GM23338 (cell line): ENCODE results near the gene RAB3GAP1. TPM values are rescaled to one million over a fixed set of nuclear protein-coding genes. Genes with fewer than 3 reads are reported as not detected.

Experiments used
- ATAC-seq: fragments of 200-7000 bp; cut with Tn5 transposase; 3 replicates; pipeline ENCODE4 v1.9.1; 2020
- DNase-seq: peaks from one replicate; pipeline ENCODE4 v3.0.0-alpha.2; 2015; ENCODE audit warnings: low spot score
- H2AFZ ChIP-seq: fragments of 200-600 bp; sonication (generic); 2 replicates; pipeline ENCODE4 v1.8.0; 2016; ENCODE audit warnings: antibody characterized with exemption, mild to moderate bottlenecking, moderate library complexity
- H3F3A ChIP-seq: fragments of 200-600 bp; sonication (generic); replicated peaks from 2 replicates; pipeline ENCODE4 v1.8.0; 2017; ENCODE audit warnings: antibody characterized with exemption, mixed run types, low read depth
- H3K27ac ChIP-seq: fragments of 200-600 bp; sonication (generic); 2 replicates; pipeline ENCODE4 v1.6.1; 2016; ENCODE audit warnings: low read depth
- H3K27me3 ChIP-seq: fragments of 200-600 bp; sonication (generic); 2 replicates; pipeline ENCODE4 v1.8.0; 2016; ENCODE audit warnings: mild to moderate bottlenecking, mixed run types, moderate library complexity; ENCODE audit not compliant: insufficient read depth
- H3K36me3 ChIP-seq: fragments of 200-600 bp; sonication (generic); 2 replicates; pipeline ENCODE4 v1.8.0; 2016; ENCODE audit warnings: mild to moderate bottlenecking; ENCODE audit not compliant: insufficient read depth
- H3K4me1 ChIP-seq: fragments of 200-600 bp; sonication (generic); 2 replicates; pipeline ENCODE4 v1.8.0; 2016; ENCODE audit warnings: mild to moderate bottlenecking, moderate library complexity; ENCODE audit not compliant: insufficient read depth
- H3K4me2 ChIP-seq: fragments of 200-600 bp; sonication (generic); 2 replicates; pipeline ENCODE4 v1.7.1; 2017; ENCODE audit warnings: mixed run types
- H3K4me3 ChIP-seq: fragments of 200-600 bp; sonication (generic); 2 replicates; pipeline ENCODE4 v1.6.1; 2016; ENCODE audit warnings: mixed run types
- H3K79me2 ChIP-seq: fragments of 200-600 bp; sonication (generic); replicated peaks from 2 replicates; pipeline ENCODE4 v1.8.0; 2017; ENCODE audit warnings: mild to moderate bottlenecking; ENCODE audit not compliant: insufficient read depth
- H3K9me2 ChIP-seq: fragments of 200-600 bp; sonication (generic); 2 replicates; pipeline ENCODE4 v1.8.0; 2017; ENCODE audit not compliant: insufficient read depth
- H4K20me1 ChIP-seq: fragments of 200-600 bp; sonication (generic); replicated peaks from 2 replicates; pipeline ENCODE4 v1.8.0; 2017; ENCODE audit warnings: mild to moderate bottlenecking; ENCODE audit not compliant: insufficient read depth
- H3K27ac Mint-ChIP-seq: 2 replicates; pipeline ENCODE4 v1.8.0; 2020; ENCODE audit warnings: inconsistent platforms, mild to moderate bottlenecking, moderate library complexity, mixed read lengths
- H3K27me3 Mint-ChIP-seq: 3 replicates; pipeline ENCODE4 v1.8.0; 2022; ENCODE audit warnings: low read depth, mild to moderate bottlenecking, moderate library complexity, mixed read lengths, inconsistent platforms; ENCODE audit not compliant: insufficient read depth, poor library complexity
- H3K36me3 Mint-ChIP-seq: 3 replicates; pipeline ENCODE4 v1.8.0; 2021; ENCODE audit warnings: low read depth, mild to moderate bottlenecking, inconsistent platforms, moderate library complexity, mixed read lengths
- H3K4me1 Mint-ChIP-seq: 3 replicates; pipeline ENCODE4 v1.8.0; 2020; ENCODE audit warnings: mild to moderate bottlenecking, inconsistent platforms, mixed read lengths
- H3K4me3 Mint-ChIP-seq: 3 replicates; pipeline ENCODE4 v1.8.0; 2021; ENCODE audit warnings: moderate library complexity, mild to moderate bottlenecking, inconsistent platforms, mixed read lengths
- H3K9me3 Mint-ChIP-seq: 3 replicates; pipeline ENCODE4 v1.8.0; 2020; ENCODE audit warnings: moderate library complexity, mild to moderate bottlenecking, inconsistent platforms, mixed read lengths
- CREB1 ChIP-seq: fragments of 250-450 bp; sonication (Bioruptor Pico); IDR thresholded peaks from 2 replicates; pipeline ENCODE4 v1.5.0; 2020; ENCODE audit warnings: low read depth, mild to moderate bottlenecking, moderate library complexity
- EZH2 ChIP-seq: fragments of 200-600 bp; sonication (generic); IDR thresholded peaks from one replicate; pipeline ENCODE4 v1.8.0; 2017; ENCODE audit warnings: antibody characterized with exemption, mild to moderate bottlenecking, low read depth; ENCODE audit not compliant: unreplicated experiment
- EZH2phosphoT487 ChIP-seq: fragments of 200-600 bp; sonication (generic); IDR thresholded peaks from one replicate; pipeline ENCODE4 v1.8.1; 2018; ENCODE audit warnings: antibody characterized with exemption; ENCODE audit not compliant: unreplicated experiment
- JUNB ChIP-seq: IDR thresholded peaks from one replicate; pipeline ENCODE4 v1.6.1; 2016; ENCODE audit warnings: antibody characterized with exemption; ENCODE audit not compliant: unreplicated experiment
- NANOG ChIP-seq: IDR thresholded peaks from 2 replicates; pipeline ENCODE4 v1.6.1; 2016; ENCODE audit warnings: antibody characterized with exemption, borderline replicate concordance
- POLR2AphosphoS5 ChIP-seq: IDR thresholded peaks from 2 replicates; pipeline ENCODE4 v1.6.1; 2016; ENCODE audit warnings: antibody characterized with exemption, low read depth
- STAT1 ChIP-seq: IDR thresholded peaks from one replicate; pipeline ENCODE4 v1.6.1; 2016; ENCODE audit warnings: antibody characterized with exemption; ENCODE audit not compliant: unreplicated experiment
- ZNF114 ChIP-seq: fragments of 250-450 bp; sonication (Bioruptor Pico); IDR thresholded peaks from 2 replicates; pipeline ENCODE4 v1.5.0; 2020; ENCODE audit warnings: mild to moderate bottlenecking, moderate library complexity
- ZNF331 ChIP-seq: fragments of 250-450 bp; sonication (Bioruptor Pico); IDR thresholded peaks from 2 replicates; pipeline ENCODE4 v1.5.0; 2020; ENCODE audit warnings: low read depth, mild to moderate bottlenecking, moderate library complexity
- polyA plus RNA-seq: library from polyadenylated mRNA; unstranded; fragments of >200 nt; fragmentation: Nextera tagmentation; extraction: Ambion mirVana; gene quantifications from 2 replicates; pipeline ENCODE4 v1.2.1, GENCODE V29; 2016
- total RNA-seq: library from RNA; depleted of rRNA; stranded (reverse); fragments of >200 nt; shearing (Covaris generic); gene quantifications from 2 replicates; pipeline ENCODE4 v1.2.3, GENCODE V29; 2014
- TF ChIP-seq, protein P1 (sequence below): fragments of 250-450 bp; sonication (Bioruptor Pico); IDR thresholded peaks from 2 replicates; pipeline ENCODE4 v1.5.0; 2020; ENCODE audit warnings: mild to moderate bottlenecking, moderate library complexity
- TF ChIP-seq, protein P2 (sequence below): IDR thresholded peaks from 2 replicates; pipeline ENCODE4 v1.6.1; 2016; ENCODE audit warnings: antibody characterized with exemption
- TF ChIP-seq, protein P3 (sequence below), 2 experiments: fragments of 200-600 bp in 1 of 2; sonication (generic) in 1 of 2; conservative IDR thresholded peaks; 2 replicates each; pipeline versions ENCODE4 v1.5.1 to v1.6.1; 2016 to 2017; ENCODE audit warnings: antibody characterized with exemption in 2 of 2, low read depth in 2 of 2, mild to moderate bottlenecking in 2 of 2, moderate library complexity in 1 of 2
- TF ChIP-seq, protein P4 (sequence below): IDR thresholded peaks from one replicate; pipeline ENCODE4 v1.6.1; 2018; ENCODE audit warnings: antibody characterized with exemption; ENCODE audit not compliant: unreplicated experiment

RAB3GAP1 gene
- total and polyA plus RNA-seq, 2 experiments from 2014 or later = 22.5 to 40.4 TPM

DNA sequence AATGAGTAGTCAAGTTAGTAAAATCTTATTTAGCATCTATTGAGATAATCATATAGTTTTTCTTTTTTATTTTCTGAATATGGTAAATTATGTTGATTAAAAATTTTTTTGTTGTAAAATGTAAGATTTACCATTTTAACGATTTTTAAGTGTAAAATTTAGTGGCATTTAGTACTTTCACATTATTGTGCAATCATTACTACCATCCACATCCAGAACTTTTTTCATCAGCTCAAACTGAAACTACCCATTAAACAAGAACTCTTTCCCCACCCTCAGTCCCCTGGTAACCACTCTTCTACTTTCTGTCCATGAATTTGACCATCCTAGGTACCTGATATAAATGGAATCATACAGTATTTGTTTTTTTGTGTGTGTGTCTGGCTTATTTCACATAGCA is 11.1 kb downstream of the RAB3GAP1 start:
- H3K27me3 ChIP-seq = no peaks in the 10 kb centered on the region
- no peaks in the 10 kb centered on the region; the same call in 1 of the 2 replicates for H3K36me3 ChIP-seq
- DNase-seq = no peak
- peaks cover 2% of the 10 kb centered on the region; the same call in 1 of the 3 replicates for H3K9me3 Mint-ChIP-seq
- peaks cover 88% of the 10 kb centered on the region for H3K79me2 ChIP-seq
- no peak overlapping the region for H3K4me3 Mint-ChIP-seq
- no peaks in the 10 kb centered on the region for H3K4me1 Mint-ChIP-seq
- TF ChIP-seq, protein P1, sequence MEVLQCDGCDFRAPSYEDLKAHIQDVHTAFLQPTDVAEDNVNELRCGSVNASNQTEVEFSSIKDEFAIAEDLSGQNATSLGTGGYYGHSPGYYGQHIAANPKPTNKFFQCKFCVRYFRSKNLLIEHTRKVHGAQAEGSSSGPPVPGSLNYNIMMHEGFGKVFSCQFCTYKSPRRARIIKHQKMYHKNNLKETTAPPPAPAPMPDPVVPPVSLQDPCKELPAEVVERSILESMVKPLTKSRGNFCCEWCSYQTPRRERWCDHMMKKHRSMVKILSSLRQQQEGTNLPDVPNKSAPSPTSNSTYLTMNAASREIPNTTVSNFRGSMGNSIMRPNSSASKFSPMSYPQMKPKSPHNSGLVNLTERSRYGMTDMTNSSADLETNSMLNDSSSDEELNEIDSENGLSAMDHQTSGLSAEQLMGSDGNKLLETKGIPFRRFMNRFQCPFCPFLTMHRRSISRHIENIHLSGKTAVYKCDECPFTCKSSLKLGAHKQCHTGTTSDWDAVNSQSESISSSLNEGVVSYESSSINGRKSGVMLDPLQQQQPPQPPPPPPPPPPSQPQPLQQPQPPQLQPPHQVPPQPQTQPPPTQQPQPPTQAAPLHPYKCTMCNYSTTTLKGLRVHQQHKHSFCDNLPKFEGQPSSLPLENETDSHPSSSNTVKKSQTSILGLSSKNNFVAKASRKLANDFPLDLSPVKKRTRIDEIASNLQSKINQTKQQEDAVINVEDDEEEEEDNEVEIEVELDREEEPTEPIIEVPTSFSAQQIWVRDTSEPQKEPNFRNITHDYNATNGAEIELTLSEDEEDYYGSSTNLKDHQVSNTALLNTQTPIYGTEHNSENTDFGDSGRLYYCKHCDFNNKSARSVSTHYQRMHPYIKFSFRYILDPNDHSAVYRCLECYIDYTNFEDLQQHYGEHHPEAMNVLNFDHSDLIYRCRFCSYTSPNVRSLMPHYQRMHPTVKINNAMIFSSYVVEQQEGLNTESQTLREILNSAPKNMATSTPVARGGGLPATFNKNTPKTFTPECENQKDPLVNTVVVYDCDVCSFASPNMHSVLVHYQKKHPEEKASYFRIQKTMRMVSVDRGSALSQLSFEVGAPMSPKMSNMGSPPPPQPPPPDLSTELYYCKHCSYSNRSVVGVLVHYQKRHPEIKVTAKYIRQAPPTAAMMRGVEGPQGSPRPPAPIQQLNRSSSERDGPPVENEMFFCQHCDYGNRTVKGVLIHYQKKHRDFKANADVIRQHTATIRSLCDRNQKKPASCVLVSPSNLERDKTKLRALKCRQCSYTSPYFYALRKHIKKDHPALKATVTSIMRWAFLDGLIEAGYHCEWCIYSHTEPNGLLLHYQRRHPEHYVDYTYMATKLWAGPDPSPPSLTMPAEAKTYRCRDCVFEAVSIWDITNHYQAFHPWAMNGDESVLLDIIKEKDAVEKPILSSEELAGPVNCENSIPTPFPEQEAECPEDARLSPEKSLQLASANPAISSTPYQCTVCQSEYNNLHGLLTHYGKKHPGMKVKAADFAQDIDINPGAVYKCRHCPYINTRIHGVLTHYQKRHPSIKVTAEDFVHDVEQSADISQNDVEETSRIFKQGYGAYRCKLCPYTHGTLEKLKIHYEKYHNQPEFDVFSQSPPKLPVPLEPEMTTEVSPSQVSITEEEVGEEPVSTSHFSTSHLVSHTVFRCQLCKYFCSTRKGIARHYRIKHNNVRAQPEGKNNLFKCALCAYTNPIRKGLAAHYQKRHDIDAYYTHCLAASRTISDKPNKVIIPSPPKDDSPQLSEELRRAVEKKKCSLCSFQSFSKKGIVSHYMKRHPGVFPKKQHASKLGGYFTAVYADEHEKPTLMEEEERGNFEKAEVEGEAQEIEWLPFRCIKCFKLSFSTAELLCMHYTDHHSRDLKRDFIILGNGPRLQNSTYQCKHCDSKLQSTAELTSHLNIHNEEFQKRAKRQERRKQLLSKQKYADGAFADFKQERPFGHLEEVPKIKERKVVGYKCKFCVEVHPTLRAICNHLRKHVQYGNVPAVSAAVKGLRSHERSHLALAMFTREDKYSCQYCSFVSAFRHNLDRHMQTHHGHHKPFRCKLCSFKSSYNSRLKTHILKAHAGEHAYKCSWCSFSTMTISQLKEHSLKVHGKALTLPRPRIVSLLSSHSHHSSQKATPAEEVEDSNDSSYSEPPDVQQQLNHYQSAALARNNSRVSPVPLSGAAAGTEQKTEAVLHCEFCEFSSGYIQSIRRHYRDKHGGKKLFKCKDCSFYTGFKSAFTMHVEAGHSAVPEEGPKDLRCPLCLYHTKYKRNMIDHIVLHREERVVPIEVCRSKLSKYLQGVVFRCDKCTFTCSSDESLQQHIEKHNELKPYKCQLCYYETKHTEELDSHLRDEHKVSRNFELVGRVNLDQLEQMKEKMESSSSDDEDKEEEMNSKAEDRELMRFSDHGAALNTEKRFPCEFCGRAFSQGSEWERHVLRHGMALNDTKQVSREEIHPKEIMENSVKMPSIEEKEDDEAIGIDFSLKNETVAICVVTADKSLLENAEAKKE (CRISPR knock-in tag) = no peak
- TF ChIP-seq ZNF114 (CRISPR knock-in tag) = no peak
- TF ChIP-seq, protein P2, sequence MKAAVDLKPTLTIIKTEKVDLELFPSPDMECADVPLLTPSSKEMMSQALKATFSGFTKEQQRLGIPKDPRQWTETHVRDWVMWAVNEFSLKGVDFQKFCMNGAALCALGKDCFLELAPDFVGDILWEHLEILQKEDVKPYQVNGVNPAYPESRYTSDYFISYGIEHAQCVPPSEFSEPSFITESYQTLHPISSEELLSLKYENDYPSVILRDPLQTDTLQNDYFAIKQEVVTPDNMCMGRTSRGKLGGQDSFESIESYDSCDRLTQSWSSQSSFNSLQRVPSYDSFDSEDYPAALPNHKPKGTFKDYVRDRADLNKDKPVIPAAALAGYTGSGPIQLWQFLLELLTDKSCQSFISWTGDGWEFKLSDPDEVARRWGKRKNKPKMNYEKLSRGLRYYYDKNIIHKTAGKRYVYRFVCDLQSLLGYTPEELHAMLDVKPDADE = no peak
- TF ChIP-seq, protein P3, sequence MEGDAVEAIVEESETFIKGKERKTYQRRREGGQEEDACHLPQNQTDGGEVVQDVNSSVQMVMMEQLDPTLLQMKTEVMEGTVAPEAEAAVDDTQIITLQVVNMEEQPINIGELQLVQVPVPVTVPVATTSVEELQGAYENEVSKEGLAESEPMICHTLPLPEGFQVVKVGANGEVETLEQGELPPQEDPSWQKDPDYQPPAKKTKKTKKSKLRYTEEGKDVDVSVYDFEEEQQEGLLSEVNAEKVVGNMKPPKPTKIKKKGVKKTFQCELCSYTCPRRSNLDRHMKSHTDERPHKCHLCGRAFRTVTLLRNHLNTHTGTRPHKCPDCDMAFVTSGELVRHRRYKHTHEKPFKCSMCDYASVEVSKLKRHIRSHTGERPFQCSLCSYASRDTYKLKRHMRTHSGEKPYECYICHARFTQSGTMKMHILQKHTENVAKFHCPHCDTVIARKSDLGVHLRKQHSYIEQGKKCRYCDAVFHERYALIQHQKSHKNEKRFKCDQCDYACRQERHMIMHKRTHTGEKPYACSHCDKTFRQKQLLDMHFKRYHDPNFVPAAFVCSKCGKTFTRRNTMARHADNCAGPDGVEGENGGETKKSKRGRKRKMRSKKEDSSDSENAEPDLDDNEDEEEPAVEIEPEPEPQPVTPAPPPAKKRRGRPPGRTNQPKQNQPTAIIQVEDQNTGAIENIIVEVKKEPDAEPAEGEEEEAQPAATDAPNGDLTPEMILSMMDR (conservative IDR thresholded peaks at IDR 0.05; ENCODE audit: low read depth in 2 of 2) = no peak
- TF ChIP-seq EZH2phosphoT487 = no peak
- TF ChIP-seq STAT1 = no peak
- TF ChIP-seq JUNB = no peak
- no peak for TF ChIP-seq EZH2
- TF ChIP-seq CREB1 = no peak
- TF ChIP-seq ZNF331 = no peak
- TF ChIP-seq, protein P4, sequence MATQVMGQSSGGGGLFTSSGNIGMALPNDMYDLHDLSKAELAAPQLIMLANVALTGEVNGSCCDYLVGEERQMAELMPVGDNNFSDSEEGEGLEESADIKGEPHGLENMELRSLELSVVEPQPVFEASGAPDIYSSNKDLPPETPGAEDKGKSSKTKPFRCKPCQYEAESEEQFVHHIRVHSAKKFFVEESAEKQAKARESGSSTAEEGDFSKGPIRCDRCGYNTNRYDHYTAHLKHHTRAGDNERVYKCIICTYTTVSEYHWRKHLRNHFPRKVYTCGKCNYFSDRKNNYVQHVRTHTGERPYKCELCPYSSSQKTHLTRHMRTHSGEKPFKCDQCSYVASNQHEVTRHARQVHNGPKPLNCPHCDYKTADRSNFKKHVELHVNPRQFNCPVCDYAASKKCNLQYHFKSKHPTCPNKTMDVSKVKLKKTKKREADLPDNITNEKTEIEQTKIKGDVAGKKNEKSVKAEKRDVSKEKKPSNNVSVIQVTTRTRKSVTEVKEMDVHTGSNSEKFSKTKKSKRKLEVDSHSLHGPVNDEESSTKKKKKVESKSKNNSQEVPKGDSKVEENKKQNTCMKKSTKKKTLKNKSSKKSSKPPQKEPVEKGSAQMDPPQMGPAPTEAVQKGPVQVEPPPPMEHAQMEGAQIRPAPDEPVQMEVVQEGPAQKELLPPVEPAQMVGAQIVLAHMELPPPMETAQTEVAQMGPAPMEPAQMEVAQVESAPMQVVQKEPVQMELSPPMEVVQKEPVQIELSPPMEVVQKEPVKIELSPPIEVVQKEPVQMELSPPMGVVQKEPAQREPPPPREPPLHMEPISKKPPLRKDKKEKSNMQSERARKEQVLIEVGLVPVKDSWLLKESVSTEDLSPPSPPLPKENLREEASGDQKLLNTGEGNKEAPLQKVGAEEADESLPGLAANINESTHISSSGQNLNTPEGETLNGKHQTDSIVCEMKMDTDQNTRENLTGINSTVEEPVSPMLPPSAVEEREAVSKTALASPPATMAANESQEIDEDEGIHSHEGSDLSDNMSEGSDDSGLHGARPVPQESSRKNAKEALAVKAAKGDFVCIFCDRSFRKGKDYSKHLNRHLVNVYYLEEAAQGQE = no peak
- TF ChIP-seq NANOG = no peak
- TF ChIP-seq POLR2AphosphoS5 = no peak
- no peak overlapping the region for H2AFZ ChIP-seq
- no peaks in the 10 kb centered on the region for H3K4me1 ChIP-seq
- no peaks in the 10 kb centered on the region for H3K9me2 ChIP-seq
- no peak for ATAC-seq
- H3K27ac ChIP-seq = no peak overlapping the region
- H3K27me3 Mint-ChIP-seq = no peaks in the 10 kb centered on the region
- H3K36me3 Mint-ChIP-seq = peaks cover 61% of the 10 kb centered on the region
- H3K4me3 ChIP-seq = no peak overlapping the region
- no peak overlapping the region for H3K4me2 ChIP-seq
- H3K27ac Mint-ChIP-seq = no peak overlapping the region
- H3F3A ChIP-seq = no peaks in the 10 kb centered on the region
- H4K20me1 ChIP-seq = peaks cover 13% of the 10 kb centered on the region
